ENCODE data around the gene PPP1R7.

GRCh38 chr2:241204490-241204889, 54.2 kb downstream of the PPP1R7 start:
- TF ChIP-seq POLR2AphosphoS5 (IDR thresholded peaks at IDR 0.05) (no peak), POLR2A (IDR thresholded peaks at IDR 0.05; ENCODE audit: low read depth) (no peak)

Data from esophagus muscularis mucosa (tissue), 2 donors.